NB4 (cell line): ENCODE results near the gene GAB3.

ENCODE experiments used
- MYC ChIP-seq: IDR thresholded peaks from 2 replicates; pipeline ENCODE4 v1.6.1; 2011; ENCODE audit warnings: low read depth, low read length
- POLR2A ChIP-seq: IDR thresholded peaks from 2 replicates; pipeline ENCODE4 v1.6.1; 2011; ENCODE audit warnings: mild to moderate bottlenecking; ENCODE audit not compliant: insufficient read length; ENCODE audit errors: extremely low read depth
- TF ChIP-seq, protein P1 (sequence below): IDR thresholded peaks from one replicate; pipeline ENCODE4 v1.5.1; 2012; ENCODE audit warnings: low read depth, low read length

GRCh38 chrX:154751669-154752271 is 893 bp upstream of the GAB3 start:
- TF ChIP-seq, protein P1, sequence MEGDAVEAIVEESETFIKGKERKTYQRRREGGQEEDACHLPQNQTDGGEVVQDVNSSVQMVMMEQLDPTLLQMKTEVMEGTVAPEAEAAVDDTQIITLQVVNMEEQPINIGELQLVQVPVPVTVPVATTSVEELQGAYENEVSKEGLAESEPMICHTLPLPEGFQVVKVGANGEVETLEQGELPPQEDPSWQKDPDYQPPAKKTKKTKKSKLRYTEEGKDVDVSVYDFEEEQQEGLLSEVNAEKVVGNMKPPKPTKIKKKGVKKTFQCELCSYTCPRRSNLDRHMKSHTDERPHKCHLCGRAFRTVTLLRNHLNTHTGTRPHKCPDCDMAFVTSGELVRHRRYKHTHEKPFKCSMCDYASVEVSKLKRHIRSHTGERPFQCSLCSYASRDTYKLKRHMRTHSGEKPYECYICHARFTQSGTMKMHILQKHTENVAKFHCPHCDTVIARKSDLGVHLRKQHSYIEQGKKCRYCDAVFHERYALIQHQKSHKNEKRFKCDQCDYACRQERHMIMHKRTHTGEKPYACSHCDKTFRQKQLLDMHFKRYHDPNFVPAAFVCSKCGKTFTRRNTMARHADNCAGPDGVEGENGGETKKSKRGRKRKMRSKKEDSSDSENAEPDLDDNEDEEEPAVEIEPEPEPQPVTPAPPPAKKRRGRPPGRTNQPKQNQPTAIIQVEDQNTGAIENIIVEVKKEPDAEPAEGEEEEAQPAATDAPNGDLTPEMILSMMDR: no peak
- no peak for TF ChIP-seq POLR2A
- TF ChIP-seq MYC: no peak
